HG03457 (cell line): ENCODE data around the gene TNNT1.

Experiments used
- ATAC-seq: cut with Tn5 transposase; IDR thresholded peaks from one replicate; pipeline ENCODE4 v1.9.1; 2021; ENCODE audit warnings: moderate number of reproducible peaks; ENCODE audit not compliant: unreplicated experiment

TNNT1 gene

GRCh38 chr19:55146078-55146704, 2.8 kb downstream of the TNNT1 start:
- no peak for ATAC-seq

- no peak for ATAC-seq
Observed at GRCh38 chr19:55145232-55145631, 3.8 kb downstream of the TNNT1 start.

- no peak for ATAC-seq
Observed at GRCh38 chr19:55141696-55142095, 7.3 kb downstream of the TNNT1 start.

GRCh38 chr19:55137915-55138314, 11.1 kb downstream of the TNNT1 start:
- no peak for ATAC-seq

- no peak for ATAC-seq
Observed at GRCh38 chr19:55136399-55137102, 12.5 kb downstream of the TNNT1 start.

DNA sequence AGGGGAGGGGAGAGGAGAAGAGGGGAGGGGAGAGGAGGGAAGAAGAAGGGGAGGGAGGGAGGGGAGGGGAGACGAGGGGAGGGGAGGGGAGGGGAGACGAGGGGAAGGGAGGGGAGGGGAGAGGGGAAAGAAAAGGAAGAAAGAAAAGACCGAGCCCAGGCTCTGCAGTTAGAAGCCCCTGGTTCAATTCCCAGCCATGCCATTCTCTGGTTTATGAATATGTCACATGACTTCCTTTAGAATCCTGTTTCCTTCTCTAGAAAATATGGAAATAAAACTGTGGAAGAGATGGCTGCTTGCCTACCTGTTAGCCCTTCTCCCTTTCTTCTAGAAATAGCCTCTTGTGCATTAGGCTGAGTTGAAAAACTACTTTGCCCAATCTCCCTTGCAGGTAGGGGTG, 14.3 kb downstream of the TNNT1 start:
- no peak for ATAC-seq

GRCh38 chr19:55133639-55134444, 15.2 kb downstream of the TNNT1 start:
- no peak for ATAC-seq

DNA sequence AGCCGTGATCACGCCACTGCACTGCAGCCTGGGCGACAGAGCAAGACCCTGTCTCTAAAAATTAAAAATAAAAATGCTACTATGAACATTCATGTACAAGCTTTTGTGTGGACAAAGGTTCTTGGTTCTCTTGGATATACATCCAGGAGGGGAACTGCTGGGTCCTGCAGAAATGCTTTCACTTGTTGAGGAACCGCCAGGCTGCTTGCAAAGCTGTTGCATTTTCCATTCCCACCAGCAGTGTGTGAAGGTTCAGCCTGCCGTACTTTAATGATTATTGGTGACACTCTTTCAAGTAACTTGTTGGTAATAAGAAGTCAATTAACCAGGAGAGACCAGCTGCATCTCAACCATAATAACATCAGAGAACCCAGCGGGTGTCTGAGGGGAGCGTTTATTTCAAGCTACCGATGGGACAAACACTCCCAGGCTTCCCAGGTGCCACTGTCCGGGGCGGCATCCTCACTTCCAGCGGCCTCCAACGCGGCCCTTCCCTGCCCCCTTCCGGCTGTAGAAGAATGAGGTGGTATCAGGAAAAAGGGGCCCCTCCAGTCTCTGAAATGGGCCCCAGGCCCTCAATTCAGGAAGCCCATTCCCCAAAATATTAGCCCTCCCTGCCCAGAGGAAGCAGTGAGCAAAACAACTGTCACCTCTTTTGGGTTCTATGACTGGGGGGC, 16.4 kb downstream of the TNNT1 start:
- no peak for ATAC-seq

GRCh38 chr19:55131421-55131820, 17.6 kb downstream of the TNNT1 start:
- no peak for ATAC-seq

DNA sequence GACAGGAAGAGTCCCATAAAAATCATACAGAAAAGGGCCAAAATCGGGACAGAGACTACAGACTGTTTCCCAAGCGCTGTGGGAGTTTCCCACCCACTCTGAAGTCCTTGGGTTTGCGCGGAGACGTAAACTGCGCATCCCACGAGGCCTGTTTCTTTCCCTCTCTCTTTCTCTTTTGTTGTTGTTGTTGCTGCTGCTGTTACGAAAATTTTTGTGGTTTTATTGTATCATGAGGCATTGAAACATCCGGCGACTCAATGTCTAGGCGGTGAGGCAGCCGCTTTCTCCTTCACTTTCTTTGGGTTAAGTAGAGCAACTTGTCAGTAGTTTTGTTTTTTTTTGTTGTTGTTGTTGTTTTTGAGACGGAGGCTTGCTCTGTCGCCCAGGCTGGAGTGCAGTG, 30.0 kb downstream of the TNNT1 start:
- ATAC-seq: no peak

DNA sequence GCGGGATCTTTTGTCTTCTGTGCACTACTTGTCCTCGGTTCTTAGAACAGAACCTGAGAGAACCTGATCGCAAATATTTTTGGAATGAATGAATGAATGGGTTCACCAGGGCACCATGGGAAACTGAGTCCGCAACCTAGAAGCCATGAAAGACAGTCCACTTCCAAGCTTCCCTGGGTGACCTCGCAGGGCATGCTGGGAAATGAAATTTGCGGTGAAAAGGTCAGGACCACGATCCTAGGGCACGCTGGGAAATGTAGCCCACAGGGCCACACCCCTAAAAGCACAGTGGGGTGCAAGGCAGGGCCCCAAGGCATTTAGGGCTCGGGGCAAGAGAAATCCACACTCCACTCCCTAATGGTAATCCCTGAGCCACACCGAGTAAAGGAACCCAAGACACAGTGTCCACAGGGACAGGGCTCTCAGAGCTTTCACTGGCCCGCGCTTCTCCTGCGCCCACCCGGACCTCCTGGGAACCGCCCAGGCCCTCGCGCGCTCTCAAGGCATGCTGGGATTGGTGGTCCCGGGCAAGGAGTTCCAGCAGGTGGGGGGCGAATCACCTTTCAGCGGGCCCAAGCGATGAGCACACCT, 30.5 kb downstream of the TNNT1 start:
- no peak for ATAC-seq

GRCh38 chr19:55117663-55118391, 31.2 kb downstream of the TNNT1 start:
- ATAC-seq: peak; percentile 80

GRCh38 chr19:55116859-55117662, 31.9 kb downstream of the TNNT1 start, which contains the start of gene PPP1R12C:
Gene PPP1R12C (minus strand): TSS chr19:55117637. CDS start chr19:55117543, 94 bp downstream.
- ATAC-seq: no peak

GRCh38 chr19:55116232-55116858, 32.7 kb downstream of the TNNT1 start:
- ATAC-seq: no peak

DNA sequence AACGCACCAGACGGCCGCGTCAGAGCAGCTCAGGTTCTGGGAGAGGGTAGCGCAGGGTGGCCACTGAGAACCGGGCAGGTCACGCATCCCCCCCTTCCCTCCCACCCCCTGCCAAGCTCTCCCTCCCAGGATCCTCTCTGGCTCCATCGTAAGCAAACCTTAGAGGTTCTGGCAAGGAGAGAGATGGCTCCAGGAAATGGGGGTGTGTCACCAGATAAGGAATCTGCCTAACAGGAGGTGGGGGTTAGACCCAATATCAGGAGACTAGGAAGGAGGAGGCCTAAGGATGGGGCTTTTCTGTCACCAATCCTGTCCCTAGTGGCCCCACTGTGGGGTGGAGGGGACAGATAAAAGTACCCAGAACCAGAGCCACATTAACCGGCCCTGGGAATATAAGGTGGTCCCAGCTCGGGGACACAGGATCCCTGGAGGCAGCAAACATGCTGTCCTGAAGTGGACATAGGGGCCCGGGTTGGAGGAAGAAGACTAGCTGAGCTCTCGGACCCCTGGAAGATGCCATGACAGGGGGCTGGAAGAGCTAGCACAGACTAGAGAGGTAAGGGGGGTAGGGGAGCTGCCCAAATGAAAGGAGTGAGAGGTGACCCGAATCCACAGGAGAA, 33.5 kb downstream of the TNNT1 start:
- no peak for ATAC-seq

GRCh38 chr19:55114566-55115145, 34.4 kb downstream of the TNNT1 start:
- no peak for ATAC-seq

GRCh38 chr19:55113570-55114039, 35.4 kb downstream of the TNNT1 start:
- ATAC-seq: no peak
